Ishikawa (cell line): Measurements from ENCODE around the gene OR6K3.

Experiments used
- CEBPB ChIP-seq: IDR thresholded peaks from 2 replicates; pipeline ENCODE4 v1.6.1; 2012
- CREB1 ChIP-seq: IDR thresholded peaks from 2 replicates; pipeline ENCODE4 v1.6.1; 2012; ENCODE audit warnings: low read depth
- EGR1 ChIP-seq: IDR thresholded peaks from 2 replicates; pipeline ENCODE4 v1.6.1; 2012
- EP300 ChIP-seq: IDR thresholded peaks from 2 replicates; pipeline ENCODE4 v1.6.1; 2012; ENCODE audit warnings: borderline replicate concordance
- FOXM1 ChIP-seq: IDR thresholded peaks from 2 replicates; pipeline ENCODE4 v1.6.1; 2012; ENCODE audit warnings: low read depth, borderline replicate concordance
- NFIC ChIP-seq: IDR thresholded peaks from 2 replicates; pipeline ENCODE4 v1.6.1; 2012
- RAD21 ChIP-seq: IDR thresholded peaks from 2 replicates; pipeline ENCODE4 v1.6.1; 2012; ENCODE audit warnings: low read depth
- REST ChIP-seq: IDR thresholded peaks from 2 replicates; pipeline ENCODE4 v1.6.1; 2012; ENCODE audit warnings: low read depth, mild to moderate bottlenecking
- TAF1 ChIP-seq: IDR thresholded peaks from 2 replicates; pipeline ENCODE4 v1.6.1; 2012; ENCODE audit warnings: low read depth, mild to moderate bottlenecking
- TCF12 ChIP-seq: IDR thresholded peaks from 2 replicates; pipeline ENCODE4 v1.6.1; 2012; ENCODE audit warnings: low read depth
- TEAD4 ChIP-seq: IDR thresholded peaks from 2 replicates; pipeline ENCODE4 v1.6.1; 2012
- USF1 ChIP-seq: IDR thresholded peaks from 2 replicates; pipeline ENCODE4 v1.6.1; 2012
- YY1 ChIP-seq: IDR thresholded peaks from 2 replicates; pipeline ENCODE4 v1.6.1; 2012; ENCODE audit warnings: low read depth
- ZBTB7A ChIP-seq: IDR thresholded peaks from 2 replicates; pipeline ENCODE4 v1.6.1; 2012; ENCODE audit warnings: low read depth
- TF ChIP-seq, protein P1 (sequence below): IDR thresholded peaks from 2 replicates; pipeline ENCODE4 v1.6.1; 2012

The OR6K3 gene

GRCh38 chr1:158716335-158716734 lies 4.2 kb downstream of the OR6K3 start:
- TF ChIP-seq FOXM1 (no peak), CEBPB (no peak), TAF1 (no peak), EP300 (no peak), ZBTB7A (no peak), TCF12 (no peak), TEAD4 (no peak)

- TF ChIP-seq CEBPB (no peak), TCF12 (no peak)
Measured at GRCh38 chr1:158714754-158715153, 5.8 kb downstream of the OR6K3 start.

- no peak for TF ChIP-seq CREB1
- TF ChIP-seq RAD21 = no peak
- no peak for TF ChIP-seq TEAD4
- TF ChIP-seq YY1 = no peak
- TF ChIP-seq REST = no peak
- TF ChIP-seq, protein P1, sequence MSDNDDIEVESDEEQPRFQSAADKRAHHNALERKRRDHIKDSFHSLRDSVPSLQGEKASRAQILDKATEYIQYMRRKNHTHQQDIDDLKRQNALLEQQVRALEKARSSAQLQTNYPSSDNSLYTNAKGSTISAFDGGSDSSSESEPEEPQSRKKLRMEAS = no peak
- TF ChIP-seq EP300 = no peak
- TF ChIP-seq TCF12 = no peak
- no peak for TF ChIP-seq NFIC
- no peak for TF ChIP-seq FOXM1
- TF ChIP-seq USF1 = no peak
- TF ChIP-seq CEBPB = no peak
- no peak for TF ChIP-seq TAF1
- TF ChIP-seq ZBTB7A = no peak
- TF ChIP-seq EGR1 = no peak
Measured at GRCh38 chr1:158711098-158711497, 9.4 kb downstream of the OR6K3 start.

GRCh38 chr1:158706096-158706495 lies 14.4 kb downstream of the OR6K3 start:
- TF ChIP-seq TCF12 (no peak), CREB1 (no peak), TEAD4 (no peak), FOXM1 (no peak), EGR1 (no peak), TAF1 (no peak), USF1 (no peak), RAD21 (no peak), REST (no peak), EP300 (no peak), YY1 (no peak), NFIC (no peak), ZBTB7A (no peak), CEBPB (no peak)
- TF ChIP-seq, protein P1 = no peak

- TF ChIP-seq TCF12 (no peak), TEAD4 (no peak), CREB1 (no peak), ZBTB7A (no peak), EP300 (no peak), TAF1 (no peak), EGR1 (no peak), RAD21 (no peak), NFIC (no peak), YY1 (no peak), CEBPB (no peak), REST (no peak), USF1 (no peak), FOXM1 (no peak)
- TF ChIP-seq, protein P1 = no peak
Measured at GRCh38 chr1:158700552-158700951, 20.0 kb downstream of the OR6K3 start, which contains the start of gene OR6K2. Gene OR6K2 (minus strand): TSS chr1:158700652. CDS start chr1:158700652, 0 bp downstream.
